Mesothelial cell of epicardium (in vitro differentiated cells): ENCODE data around the gene UBA5. TPM values are rescaled to one million over a fixed set of nuclear protein-coding genes. Genes with fewer than 3 reads are reported as not detected.

Experiments used
- DNase-seq, 2 experiments: peaks; one replicate each; pipeline ENCODE4 v3.0.0; 2021; ENCODE audit warnings: low spot score in 2 of 2; ENCODE audit not compliant: unreplicated experiment in 2 of 2
- H3K27ac Mint-ChIP-seq: 2 replicates; pipeline ENCODE4 v1.8.0; 2021; ENCODE audit warnings: mixed read lengths
- H3K27me3 Mint-ChIP-seq: 2 replicates; pipeline ENCODE4 v1.8.0; 2021; ENCODE audit warnings: low read depth, mixed read lengths
- H3K36me3 Mint-ChIP-seq: 2 replicates; pipeline ENCODE4 v1.8.0; 2021; ENCODE audit warnings: mixed read lengths
- H3K4me1 Mint-ChIP-seq: 2 replicates; pipeline ENCODE4 v1.8.0; 2021; ENCODE audit warnings: mixed read lengths
- H3K4me3 Mint-ChIP-seq: 2 replicates; pipeline ENCODE4 v1.8.0; 2021; ENCODE audit warnings: mild to moderate bottlenecking, moderate library complexity, mixed read lengths
- H3K9me3 Mint-ChIP-seq: 2 replicates; pipeline ENCODE4 v1.8.0; 2021; ENCODE audit warnings: mixed read lengths
- total RNA-seq: library from RNA; stranded (reverse); gene quantifications from 3 replicates; pipeline ENCODE4 v1.2.1, GENCODE V29; 2021
- TF ChIP-seq, protein P1 (sequence below): fragments of 200-600 bp; sonication (generic); IDR thresholded peaks from one replicate; pipeline ENCODE4 v1.5.0; 2021; ENCODE audit warnings: antibody characterized with exemption; ENCODE audit not compliant: unreplicated experiment

UBA5 gene
- total RNA-seq, 1 donor from 2014 or later: 37.9 TPM

DNA sequence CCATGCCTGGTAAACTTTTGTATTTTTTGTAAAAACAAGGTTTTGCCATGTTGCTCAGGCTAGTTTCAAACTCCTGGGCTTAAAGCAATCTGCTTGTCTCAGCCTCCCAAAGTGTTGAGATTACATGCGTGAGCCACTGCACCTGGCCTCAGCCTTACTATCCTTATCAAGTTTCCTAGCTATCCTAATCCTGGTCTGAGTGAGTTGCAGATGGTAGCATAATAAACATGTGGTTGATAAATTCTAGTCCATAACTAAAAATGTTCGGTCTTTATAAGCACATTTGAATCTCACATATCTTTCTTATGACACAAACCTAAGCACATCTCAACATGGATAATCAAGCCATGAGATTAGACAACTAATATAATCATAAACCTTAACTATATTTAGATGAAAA, 43.6 kb downstream of the UBA5 start:
- Mint-ChIP-seq H3K36me3 (peaks cover 46% of the 10 kb centered on the region), H3K27ac (no peak overlapping the region), H3K4me1 (no peaks in the 10 kb centered on the region), H3K9me3 (no peaks in the 10 kb centered on the region), H3K27me3 (no peaks in the 10 kb centered on the region), H3K4me3 (no peak overlapping the region)
- TF ChIP-seq, protein P1, sequence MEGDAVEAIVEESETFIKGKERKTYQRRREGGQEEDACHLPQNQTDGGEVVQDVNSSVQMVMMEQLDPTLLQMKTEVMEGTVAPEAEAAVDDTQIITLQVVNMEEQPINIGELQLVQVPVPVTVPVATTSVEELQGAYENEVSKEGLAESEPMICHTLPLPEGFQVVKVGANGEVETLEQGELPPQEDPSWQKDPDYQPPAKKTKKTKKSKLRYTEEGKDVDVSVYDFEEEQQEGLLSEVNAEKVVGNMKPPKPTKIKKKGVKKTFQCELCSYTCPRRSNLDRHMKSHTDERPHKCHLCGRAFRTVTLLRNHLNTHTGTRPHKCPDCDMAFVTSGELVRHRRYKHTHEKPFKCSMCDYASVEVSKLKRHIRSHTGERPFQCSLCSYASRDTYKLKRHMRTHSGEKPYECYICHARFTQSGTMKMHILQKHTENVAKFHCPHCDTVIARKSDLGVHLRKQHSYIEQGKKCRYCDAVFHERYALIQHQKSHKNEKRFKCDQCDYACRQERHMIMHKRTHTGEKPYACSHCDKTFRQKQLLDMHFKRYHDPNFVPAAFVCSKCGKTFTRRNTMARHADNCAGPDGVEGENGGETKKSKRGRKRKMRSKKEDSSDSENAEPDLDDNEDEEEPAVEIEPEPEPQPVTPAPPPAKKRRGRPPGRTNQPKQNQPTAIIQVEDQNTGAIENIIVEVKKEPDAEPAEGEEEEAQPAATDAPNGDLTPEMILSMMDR: no peak
- DNase-seq: no peak

DNA sequence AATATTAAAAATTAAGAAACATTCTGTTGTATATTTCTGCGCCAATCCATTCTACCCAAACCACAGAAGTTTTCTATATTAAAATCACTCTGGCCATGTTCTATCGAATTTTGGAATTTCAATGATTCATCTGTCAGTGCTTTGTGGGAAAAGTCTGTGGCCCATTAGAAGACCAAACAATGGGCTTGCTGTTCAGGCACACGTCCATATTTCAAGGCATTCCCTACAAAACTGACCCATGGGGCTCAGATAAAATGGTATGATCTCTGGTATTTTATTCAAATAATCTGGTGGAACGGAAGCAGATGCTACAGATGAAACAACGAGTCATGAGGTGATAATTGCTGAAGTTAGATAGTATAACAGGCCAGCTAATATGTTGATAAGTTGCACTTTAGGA, 49.6 kb downstream of the UBA5 start:
- Mint-ChIP-seq H3K4me1 (no peaks in the 10 kb centered on the region), H3K9me3 (no peaks in the 10 kb centered on the region), H3K27me3 (no peaks in the 10 kb centered on the region), H3K36me3 (peaks cover 39% of the 10 kb centered on the region), H3K4me3 (no peak overlapping the region), H3K27ac (no peak overlapping the region)
- DNase-seq: no peak
- TF ChIP-seq, protein P1: no peak

DNA sequence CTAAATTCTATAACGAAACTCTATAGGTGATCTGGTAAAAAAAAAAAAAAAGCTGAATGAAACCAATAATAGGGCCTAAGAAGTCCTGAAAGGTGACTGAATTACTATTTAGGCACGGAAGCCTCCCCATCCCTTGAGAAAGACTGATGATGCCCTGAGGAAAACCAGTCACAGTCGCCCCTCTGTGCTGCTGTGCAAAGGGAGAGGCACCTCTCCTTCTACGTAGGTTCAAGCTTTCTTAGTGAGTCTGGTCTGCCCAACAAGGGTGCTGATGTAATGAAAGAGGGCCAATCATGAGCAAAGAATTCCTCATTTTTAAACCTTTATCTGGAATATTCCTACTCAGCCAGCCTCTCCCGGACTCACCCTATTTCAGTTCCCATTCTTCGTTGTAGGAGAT, 50.2 kb downstream of the UBA5 start:
- H3K27me3 Mint-ChIP-seq: no peaks in the 10 kb centered on the region
- DNase-seq: no peak
- no peaks in the 10 kb centered on the region for H3K4me1 Mint-ChIP-seq
- TF ChIP-seq, protein P1: no peak
- H3K36me3 Mint-ChIP-seq: peaks cover 39% of the 10 kb centered on the region
- H3K27ac Mint-ChIP-seq: no peak overlapping the region
- no peaks in the 10 kb centered on the region for H3K9me3 Mint-ChIP-seq
- no peak overlapping the region for H3K4me3 Mint-ChIP-seq

DNA sequence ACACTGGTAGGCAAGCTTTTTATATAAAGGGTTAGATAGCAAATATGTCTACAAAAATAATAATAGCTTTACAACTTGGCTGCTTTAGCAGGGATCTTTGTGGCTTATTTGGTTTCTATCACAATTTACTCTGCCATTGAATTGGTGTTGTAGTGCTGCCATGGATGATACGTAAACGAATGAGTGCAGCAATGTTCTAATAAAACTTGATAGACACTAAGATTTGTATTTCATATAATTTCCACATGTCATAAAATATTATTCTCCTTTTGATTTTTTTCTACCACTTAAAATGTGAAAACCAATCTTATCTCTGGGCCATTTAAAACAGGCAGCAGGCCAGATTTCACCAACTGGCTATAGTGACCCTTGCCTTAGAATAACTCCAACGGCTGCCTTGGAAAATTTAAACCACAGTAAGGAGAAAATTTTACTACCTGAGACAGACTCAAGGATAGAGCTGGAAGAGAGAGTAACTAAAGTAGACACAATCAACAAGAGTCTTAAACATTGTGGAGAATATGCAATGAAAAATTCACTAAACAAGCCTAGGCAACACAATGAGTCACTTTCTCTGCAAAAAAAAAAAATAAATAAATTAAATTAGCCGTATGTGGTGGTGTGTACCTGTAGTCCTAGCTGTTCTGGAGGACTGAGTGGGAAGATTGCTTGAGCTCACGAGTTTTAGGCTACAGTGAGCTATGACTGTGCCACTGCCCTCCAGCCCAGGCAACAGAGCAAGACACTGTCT, 54.0 kb downstream of the UBA5 start:
- no peak overlapping the region for H3K27ac Mint-ChIP-seq
- no peak overlapping the region for H3K4me3 Mint-ChIP-seq
- peaks cover 28% of the 10 kb centered on the region for H3K36me3 Mint-ChIP-seq
- no peaks in the 10 kb centered on the region for H3K27me3 Mint-ChIP-seq
- TF ChIP-seq, protein P1: no peak
- no peak for DNase-seq
- no peaks in the 10 kb centered on the region for H3K9me3 Mint-ChIP-seq
- peaks cover under 1% of the 10 kb centered on the region for H3K4me1 Mint-ChIP-seq

DNA sequence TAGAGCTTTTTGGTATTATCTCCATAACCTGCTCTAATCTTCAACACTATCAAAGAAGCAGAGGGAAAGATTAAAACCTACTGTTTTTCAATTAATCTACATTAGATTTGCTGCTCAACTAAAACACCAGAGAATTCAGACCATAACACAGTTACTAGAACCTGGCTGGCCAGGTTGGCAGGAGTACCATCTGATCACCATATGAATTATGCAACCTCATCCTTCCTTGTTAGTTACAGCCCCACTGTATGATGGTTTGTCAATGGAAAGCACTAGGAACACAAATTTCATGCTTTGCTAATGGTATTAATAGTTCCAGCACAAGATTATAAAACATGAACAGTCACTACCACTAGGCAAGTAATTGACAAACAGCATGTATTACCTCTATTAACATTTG, 56.2 kb downstream of the UBA5 start:
- Mint-ChIP-seq H3K4me1 (peaks cover 18% of the 10 kb centered on the region), H3K9me3 (no peaks in the 10 kb centered on the region), H3K36me3 (peaks cover 16% of the 10 kb centered on the region)

More for the DNA sequence above, 56.2 kb downstream of the UBA5 start:
- DNase-seq: no peak
- Mint-ChIP-seq H3K27ac (no peak overlapping the region), H3K4me3 (no peak overlapping the region), H3K27me3 (no peaks in the 10 kb centered on the region)
- TF ChIP-seq, protein P1: no peak
